ENCODE results near the gene ATP5IF1.

DNA sequence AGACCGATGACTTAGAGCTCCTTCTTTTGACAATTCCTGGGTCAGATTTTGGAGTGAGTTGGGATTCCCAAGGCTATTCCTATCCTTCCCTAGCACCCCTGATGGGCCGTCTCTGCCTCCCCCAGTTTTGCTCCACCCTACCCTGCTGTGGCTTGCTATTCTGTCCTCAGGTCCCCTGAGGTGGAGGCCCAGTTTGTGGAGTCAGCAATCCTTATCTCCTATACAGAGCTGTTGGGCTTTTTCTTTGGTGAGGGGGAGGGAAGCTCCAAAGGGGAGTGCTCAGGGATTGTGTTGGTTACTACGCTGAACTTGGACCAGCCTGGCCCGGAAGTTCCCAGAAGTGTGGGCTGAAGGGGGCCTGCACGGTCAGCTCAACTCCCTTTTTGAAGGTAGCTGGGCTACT lies 31.0 kb downstream of the ATP5IF1 start:
- no peak for TF ChIP-seq POLR2AphosphoS5 (IDR thresholded peaks at IDR 0.05; ENCODE audit: low read depth, low read length)
- TF ChIP-seq TAF1 (IDR thresholded peaks at IDR 0.05; ENCODE audit: borderline replicate concordance, insufficient read depth, low read length), result no peak
- TF ChIP-seq SIN3A (IDR thresholded peaks at IDR 0.05; ENCODE audit: borderline replicate concordance, insufficient read depth, low read length), result no peak
- TF ChIP-seq, protein P1, sequence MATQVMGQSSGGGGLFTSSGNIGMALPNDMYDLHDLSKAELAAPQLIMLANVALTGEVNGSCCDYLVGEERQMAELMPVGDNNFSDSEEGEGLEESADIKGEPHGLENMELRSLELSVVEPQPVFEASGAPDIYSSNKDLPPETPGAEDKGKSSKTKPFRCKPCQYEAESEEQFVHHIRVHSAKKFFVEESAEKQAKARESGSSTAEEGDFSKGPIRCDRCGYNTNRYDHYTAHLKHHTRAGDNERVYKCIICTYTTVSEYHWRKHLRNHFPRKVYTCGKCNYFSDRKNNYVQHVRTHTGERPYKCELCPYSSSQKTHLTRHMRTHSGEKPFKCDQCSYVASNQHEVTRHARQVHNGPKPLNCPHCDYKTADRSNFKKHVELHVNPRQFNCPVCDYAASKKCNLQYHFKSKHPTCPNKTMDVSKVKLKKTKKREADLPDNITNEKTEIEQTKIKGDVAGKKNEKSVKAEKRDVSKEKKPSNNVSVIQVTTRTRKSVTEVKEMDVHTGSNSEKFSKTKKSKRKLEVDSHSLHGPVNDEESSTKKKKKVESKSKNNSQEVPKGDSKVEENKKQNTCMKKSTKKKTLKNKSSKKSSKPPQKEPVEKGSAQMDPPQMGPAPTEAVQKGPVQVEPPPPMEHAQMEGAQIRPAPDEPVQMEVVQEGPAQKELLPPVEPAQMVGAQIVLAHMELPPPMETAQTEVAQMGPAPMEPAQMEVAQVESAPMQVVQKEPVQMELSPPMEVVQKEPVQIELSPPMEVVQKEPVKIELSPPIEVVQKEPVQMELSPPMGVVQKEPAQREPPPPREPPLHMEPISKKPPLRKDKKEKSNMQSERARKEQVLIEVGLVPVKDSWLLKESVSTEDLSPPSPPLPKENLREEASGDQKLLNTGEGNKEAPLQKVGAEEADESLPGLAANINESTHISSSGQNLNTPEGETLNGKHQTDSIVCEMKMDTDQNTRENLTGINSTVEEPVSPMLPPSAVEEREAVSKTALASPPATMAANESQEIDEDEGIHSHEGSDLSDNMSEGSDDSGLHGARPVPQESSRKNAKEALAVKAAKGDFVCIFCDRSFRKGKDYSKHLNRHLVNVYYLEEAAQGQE (IDR thresholded peaks at IDR 0.05; ENCODE audit: insufficient read depth in 1 of 2, low read depth in 2 of 2, low read length in 2 of 2), result no peak
